HT1080 (cell line): ENCODE measurements around the gene RNASEH1. TPM values are rescaled to one million over a fixed set of nuclear protein-coding genes. Genes with fewer than 3 reads are reported as not detected.
A peak's percentile ranks its signal among the peaks of the same experiment; 100 is the strongest.

Experiments
- DNase-seq: peaks from one replicate; pipeline ENCODE4 v3.0.0-alpha.2; 2015; ENCODE audit warnings: low read depth
- polyA plus RNA-seq, 2 experiments: library from polyadenylated mRNA; depleted of rRNA; stranded (reverse); fragments of >200 nt; gene quantifications; 2 replicates each; pipeline ENCODE4 v1.2.3, GENCODE V29; 2015
- total RNA-seq: library from RNA; depleted of rRNA; stranded (reverse); fragments of >200 nt; shearing (Covaris generic); gene quantifications from 2 replicates; pipeline ENCODE4 v1.2.3, GENCODE V29; 2014; rRNA removed

Gene RNASEH1
- 56.7 and 60.7 TPM in 2 replicates for total RNA-seq
- 49.9 and 51.8 TPM in 2 replicates for polyA plus RNA-seq (2015; cell fraction: cytosol; rRNA removed)
- 24.7 and 35.8 TPM in 2 replicates for polyA plus RNA-seq (2015; cell fraction: nucleus; rRNA removed)

- peak; percentile 99 for DNase-seq
These were observed at the start of gene RNASEH1 for GRCh38 chr2:3558205-3559014. Gene RNASEH1 (minus strand): TSS chr2:3558333. CDS start chr2:3558260, 73 bp downstream.

- no peak for DNase-seq
These were observed 48.5 kb upstream of the RNASEH1 start for GRCh38 chr2:3606370-3607201.

GRCh38 chr2:3606028-3606369, 47.9 kb upstream of the RNASEH1 start:
- no peak for DNase-seq

GRCh38 chr2:3604991-3605961, 47.1 kb upstream of the RNASEH1 start:
- DNase-seq: peak; percentile 57

- no peak for DNase-seq
These were observed 46.2 kb upstream of the RNASEH1 start for GRCh38 chr2:3604207-3604877.

- no peak for DNase-seq
These were observed 45.5 kb upstream of the RNASEH1 start for GRCh38 chr2:3603536-3604206.

- DNase-seq: no peak
These were observed 44.6 kb upstream of the RNASEH1 start for GRCh38 chr2:3602553-3603339.

- no peak for DNase-seq
These were observed 43.6 kb upstream of the RNASEH1 start for GRCh38 chr2:3601561-3602271.

- DNase-seq: no peak
These were observed 42.2 kb upstream of the RNASEH1 start for GRCh38 chr2:3600256-3600855.

GRCh38 chr2:3598912-3599854, 41.0 kb upstream of the RNASEH1 start:
- DNase-seq: no peak

GRCh38 chr2:3598197-3598910, 40.2 kb upstream of the RNASEH1 start:
- DNase-seq: no peak

- no peak for DNase-seq
These were observed 39.4 kb upstream of the RNASEH1 start for GRCh38 chr2:3597567-3597966.

GRCh38 chr2:3596901-3597417, 38.8 kb upstream of the RNASEH1 start:
- DNase-seq: no peak

- DNase-seq: no peak
These were observed 37.9 kb upstream of the RNASEH1 start for GRCh38 chr2:3595985-3596384.

GRCh38 chr2:3595404-3595803, 37.3 kb upstream of the RNASEH1 start:
- no peak for DNase-seq
